AG20443 (cell line): ENCODE results near the gene SPIRE1.

ENCODE experiments used
- DNase-seq: peaks from one replicate; pipeline ENCODE4 v3.0.0; 2012; ENCODE audit warnings: low spot score, mixed read lengths

SPIRE1 gene

DNA sequence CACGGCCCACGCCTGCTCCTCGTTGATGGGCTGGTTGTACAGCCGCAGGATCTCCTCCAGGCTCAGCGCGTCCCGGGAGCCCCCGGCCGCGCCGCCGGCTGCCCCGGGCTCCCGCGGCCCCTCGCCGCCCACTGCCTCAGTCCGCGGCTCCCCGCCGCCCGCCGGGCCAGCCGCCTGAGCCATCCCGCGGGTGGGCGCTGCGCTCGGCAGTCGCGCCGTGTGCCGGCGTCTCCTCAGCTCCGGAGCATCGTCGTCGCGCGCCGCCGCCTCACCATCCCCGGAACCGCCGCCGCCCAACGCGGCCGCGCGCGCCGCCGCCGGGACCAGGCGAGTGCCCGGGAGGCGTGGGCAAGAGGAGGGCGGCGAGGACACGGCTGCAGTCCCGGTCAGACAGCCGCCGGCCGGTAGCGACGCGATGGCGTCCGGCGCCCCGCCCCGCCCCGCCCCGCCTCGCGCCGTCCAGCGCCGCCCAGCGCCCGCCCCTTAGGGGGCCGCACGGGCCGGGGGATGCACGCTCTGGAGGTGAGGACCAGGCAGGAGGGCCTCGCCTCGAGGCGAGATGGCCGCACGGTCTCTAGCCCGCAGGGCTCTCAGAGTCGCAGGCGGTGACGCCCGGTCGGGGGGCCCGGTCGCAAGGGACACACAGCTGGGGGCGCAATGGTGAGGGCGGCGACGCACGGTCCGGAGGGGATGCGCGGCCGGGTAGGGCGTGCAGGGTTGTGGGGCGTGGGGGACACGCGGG, at the start of gene SPIRE1:
Gene SPIRE1 (minus strand): TSS at position 424 of the 742 bp plus-strand sequence. CDS start 241 bp downstream, at position 183.
- peak; percentile 92 for DNase-seq

DNA sequence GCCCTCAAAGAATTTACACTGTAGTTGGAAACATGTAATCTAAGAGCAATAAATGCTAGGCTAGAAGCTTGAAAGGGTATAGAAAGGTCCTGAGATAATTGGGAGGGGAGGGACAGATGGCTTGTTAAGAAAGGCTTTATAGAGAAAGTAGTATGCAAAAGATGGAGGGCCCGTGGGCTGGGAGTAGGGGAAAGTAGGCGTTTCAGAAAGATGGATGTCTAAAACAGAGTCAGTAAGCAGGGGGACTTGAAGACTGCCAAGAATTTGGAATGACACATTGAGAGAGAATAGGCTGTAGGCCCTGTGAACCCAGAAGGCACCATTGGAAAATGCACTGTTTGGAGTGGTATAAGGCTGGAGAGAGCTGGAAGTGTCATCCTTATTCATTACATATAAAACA, 45.8 kb upstream of the SPIRE1 start:
- DNase-seq = peak; percentile 47

- DNase-seq = no peak
Measured at GRCh38 chr18:12703096-12703567, 45.2 kb upstream of the SPIRE1 start.

DNA sequence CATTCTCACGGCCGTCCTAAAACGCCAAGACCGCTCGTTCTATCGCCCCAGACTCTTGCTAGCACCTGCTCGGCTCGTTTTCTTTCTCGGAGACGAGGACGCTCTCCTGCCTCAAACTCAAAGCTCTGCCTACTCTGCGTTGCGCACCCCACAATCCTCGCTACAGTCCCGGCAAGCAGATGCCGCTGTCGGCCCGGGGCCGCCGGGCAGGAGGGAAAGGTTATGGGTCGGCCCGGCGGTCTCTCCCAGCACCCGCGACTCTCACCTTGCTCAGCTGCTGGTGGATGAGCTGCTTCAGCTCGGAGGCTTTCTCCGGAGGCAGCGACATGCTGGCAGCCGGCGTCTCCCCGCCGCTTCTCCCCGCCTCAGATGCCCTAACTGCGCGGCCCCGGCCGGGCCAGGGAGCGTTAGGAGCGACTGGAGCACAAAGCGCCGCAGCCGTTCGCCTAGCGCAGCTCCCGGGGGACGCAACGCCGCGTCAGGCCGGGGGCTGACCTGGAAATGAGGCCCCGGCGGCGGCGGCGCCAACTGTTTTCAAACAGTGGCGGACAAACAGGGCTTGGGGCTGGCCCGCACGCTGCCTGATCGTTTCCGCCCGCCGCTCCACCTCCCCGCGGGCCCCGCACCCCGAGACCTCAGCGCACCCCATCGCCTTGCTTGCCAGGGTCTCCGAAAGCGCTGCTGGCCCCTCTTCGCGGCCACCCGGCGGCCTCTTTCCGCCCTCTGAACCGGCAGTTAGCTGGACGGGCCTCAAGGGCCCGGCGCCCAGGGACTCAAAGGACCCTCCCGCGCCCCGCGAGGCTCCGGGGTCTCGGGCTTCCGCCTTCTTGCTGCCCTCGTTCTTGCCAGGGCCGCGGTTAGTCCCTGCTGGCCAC, 44.6 kb upstream of the SPIRE1 start, which contains the start of the genes CEP76 and PSMG2:
Gene CEP76 (minus strand): TSS at position 503 of the 875 bp plus-strand sequence. CDS start 175 bp downstream, at position 328.
Gene PSMG2 (plus strand): TSS at position 822 of the 875 bp plus-strand sequence. CDS start 66 bp downstream, outside the sequence.
- peak; percentile 97 for DNase-seq

DNA sequence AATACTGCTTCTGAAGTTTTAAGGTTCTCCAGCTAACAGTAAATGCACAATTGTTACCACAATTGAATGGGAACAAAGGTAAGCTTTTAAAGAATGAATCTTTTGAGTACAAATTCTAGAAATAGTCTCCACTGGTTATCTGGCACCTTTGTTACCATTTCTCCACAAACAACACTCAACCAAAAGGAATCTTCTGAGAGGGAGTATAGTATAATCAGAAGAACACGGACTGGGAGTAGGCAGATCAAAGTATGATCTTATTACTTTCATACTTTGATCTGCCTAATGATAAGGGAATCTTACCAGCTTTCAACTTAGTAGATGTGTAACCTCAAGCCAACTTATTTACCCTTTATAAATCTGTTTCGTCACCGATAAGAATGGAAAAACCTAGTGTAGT, 43.3 kb upstream of the SPIRE1 start:
- DNase-seq = no peak

- no peak for DNase-seq
Measured at GRCh38 chr18:12699747-12700146, 41.8 kb upstream of the SPIRE1 start.

DNA sequence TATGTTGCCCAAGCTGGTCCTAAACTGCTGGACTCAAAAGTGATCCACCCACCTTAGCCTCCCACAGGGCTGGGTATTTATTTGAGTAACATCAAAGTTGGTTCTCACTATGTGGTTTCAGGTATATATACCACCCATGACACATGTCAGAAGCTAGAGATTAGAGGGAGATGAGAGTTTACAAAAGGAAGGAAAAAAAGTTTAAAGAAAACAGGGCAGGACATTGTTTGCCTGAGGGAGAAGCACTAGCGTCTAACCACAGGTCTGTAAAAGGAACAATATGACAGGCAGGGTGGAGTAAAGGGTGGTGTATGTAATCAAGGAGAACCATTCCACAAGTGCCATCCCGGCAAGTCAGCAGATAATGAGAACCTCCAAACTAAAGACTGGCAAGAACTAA, 36.1 kb upstream of the SPIRE1 start:
- DNase-seq = peak; percentile 17

- DNase-seq = no peak
Measured at GRCh38 chr18:12692206-12692605, 34.3 kb upstream of the SPIRE1 start.

- no peak for DNase-seq
Measured at GRCh38 chr18:12689256-12689850, 31.4 kb upstream of the SPIRE1 start.

GRCh38 chr18:12686100-12686499, 28.2 kb upstream of the SPIRE1 start:
- no peak for DNase-seq

- peak; percentile 66 for DNase-seq
Measured at GRCh38 chr18:12679183-12679786, 21.4 kb upstream of the SPIRE1 start.

- no peak for DNase-seq
Measured at GRCh38 chr18:12668041-12668440, 10.1 kb upstream of the SPIRE1 start.

- DNase-seq = peak; percentile 70
Measured at GRCh38 chr18:12659904-12660605, 2.1 kb upstream of the SPIRE1 start.

DNA sequence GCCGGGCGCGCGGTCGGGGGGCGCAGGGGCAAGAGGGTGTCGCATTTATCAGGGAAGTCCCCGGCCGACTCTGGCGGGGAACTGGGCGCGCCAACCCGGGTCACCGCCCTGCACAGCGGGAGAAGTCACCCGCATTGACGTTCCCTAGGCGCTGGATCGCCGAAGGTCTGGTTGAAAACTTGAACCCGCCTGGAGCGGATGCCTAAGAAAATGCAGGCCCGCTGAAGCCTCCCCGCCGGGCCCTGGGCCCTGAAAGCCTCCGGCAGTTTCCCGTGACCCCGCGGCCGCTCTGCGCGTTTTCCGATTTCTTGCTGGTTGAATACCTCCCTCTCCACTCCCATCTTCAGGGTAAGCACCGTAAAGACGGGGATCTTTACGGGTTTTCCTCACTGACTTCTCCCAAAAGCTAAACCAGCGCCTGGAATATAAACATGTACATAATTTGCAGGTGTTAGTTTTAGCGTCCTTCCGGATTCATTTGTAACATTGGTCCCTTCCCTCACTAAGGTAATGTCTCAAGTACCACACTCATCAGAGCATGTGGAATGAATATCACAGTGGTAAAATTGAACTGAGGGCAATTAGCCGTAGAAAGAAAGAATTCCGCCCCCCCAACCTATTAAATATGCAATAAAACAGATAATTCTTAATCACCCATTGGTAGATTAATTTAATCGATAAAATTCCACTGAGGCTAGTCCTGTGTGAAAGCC, 675 bp upstream of the SPIRE1 start:
- DNase-seq = peak; percentile 46

GRCh38 chr18:12656938-12657683, 796 bp downstream of the SPIRE1 start:
- peak; percentile 76 for DNase-seq

- DNase-seq = no peak
Measured at GRCh38 chr18:12656605-12656937, 1.3 kb downstream of the SPIRE1 start.

DNA sequence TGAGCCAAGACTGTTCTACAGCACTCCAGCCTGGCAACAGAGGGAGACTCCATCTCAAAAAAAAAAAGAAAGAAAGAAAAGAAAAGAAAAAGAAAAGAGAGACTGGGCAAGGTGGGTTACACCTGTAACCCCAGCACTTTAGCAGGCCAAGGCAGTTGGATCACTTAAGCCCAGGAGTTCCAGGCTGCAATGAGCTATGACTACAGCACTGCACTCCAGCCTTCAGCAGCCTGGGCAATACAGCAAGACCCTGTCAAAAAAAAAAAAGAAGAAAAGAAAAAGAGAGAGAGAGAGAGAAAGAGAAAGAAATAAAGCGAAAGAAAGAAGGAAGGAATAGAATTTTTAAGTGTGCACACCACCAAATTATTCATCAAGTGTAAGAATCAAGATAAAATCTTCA, 2.9 kb downstream of the SPIRE1 start:
- no peak for DNase-seq

GRCh38 chr18:12652861-12653401, 5.0 kb downstream of the SPIRE1 start:
- peak; percentile 63 for DNase-seq

GRCh38 chr18:12651651-12652050, 6.3 kb downstream of the SPIRE1 start:
- no peak for DNase-seq

GRCh38 chr18:12647773-12648172, 10.1 kb downstream of the SPIRE1 start:
- DNase-seq = no peak
